ENCODE measurements around the gene CTNNA3.

DNA sequence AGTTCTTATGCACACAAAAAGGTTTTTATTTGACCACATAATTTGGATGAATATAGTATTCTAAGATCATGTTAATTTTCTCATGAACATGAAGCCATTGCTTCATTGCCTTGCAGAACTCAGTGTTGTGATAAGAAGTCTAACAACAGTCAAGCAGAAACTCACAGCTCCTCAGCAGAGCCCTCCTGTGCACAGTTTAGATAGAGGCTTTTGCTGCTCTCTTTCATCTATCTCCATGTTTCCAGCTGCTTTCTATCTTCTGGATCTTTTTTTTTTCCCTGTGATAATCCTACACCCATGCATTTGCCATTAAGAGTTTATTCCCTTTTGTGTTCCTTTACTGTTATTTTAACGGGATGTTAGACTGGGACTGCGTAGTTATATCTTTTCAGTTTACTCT lies 1327.8 kb downstream of the CTNNA3 start:
- no peak for TF ChIP-seq CTCF (IDR thresholded peaks at IDR 0.05; ENCODE audit: low read depth, low read length, poor library complexity, severe bottlenecking)
- no peak for TF ChIP-seq EZH2phosphoT487 (IDR thresholded peaks at IDR 0.05; ENCODE audit: borderline replicate concordance, low read length)

All from DOHH2 (cell line).